Lung (tissue), 12 donors: Measurements from ENCODE around the gene G6PC3. TPM values are rescaled to one million over a fixed set of nuclear protein-coding genes. Genes with fewer than 3 reads are reported as not detected.
A peak's percentile ranks its signal among the peaks of the same experiment; 100 is the strongest.

Experiments
- ATAC-seq: fragments of 200-7000 bp; cut with Tn5 transposase; one replicate; pipeline ENCODE4 v1.9.1; 2020; ENCODE audit warnings: moderate number of reproducible peaks; ENCODE audit not compliant: insufficient read depth, low FRiP score
- DNase-seq, 3 donors: peaks; one replicate each; pipeline ENCODE4 v3.0.0-alpha.2; 2013 to 2017
- H3K27ac ChIP-seq, 2 donors: one replicate each; pipeline ENCODE4 v1.5.1; 2013; ENCODE audit warnings: mild to moderate bottlenecking in 2 of 2, moderate library complexity in 2 of 2, control low read depth in 1 of 2, inconsistent platforms in 1 of 2, low read depth in 1 of 2, low read length in 1 of 2
- H3K27me3 ChIP-seq, 3 donors: one replicate each; pipeline ENCODE4 v1.5.1; 2013; ENCODE audit warnings: low read length in 2 of 3; ENCODE audit not compliant: control insufficient read depth in 3 of 3, insufficient read depth in 3 of 3
- H3K36me3 ChIP-seq, 4 donors: one replicate each; pipeline ENCODE4 v1.5.1; 2013; ENCODE audit warnings: low read length in 4 of 4, mild to moderate bottlenecking in 1 of 4, moderate library complexity in 1 of 4; ENCODE audit not compliant: control insufficient read depth in 4 of 4, insufficient read depth in 4 of 4
- H3K4me1 ChIP-seq, 5 donors: one replicate each; pipeline ENCODE4 v1.5.1; 2013; ENCODE audit warnings: low read length in 5 of 5, mild to moderate bottlenecking in 2 of 5, moderate library complexity in 1 of 5; ENCODE audit not compliant: control insufficient read depth in 5 of 5, insufficient read depth in 5 of 5
- H3K4me3 ChIP-seq: one replicate; pipeline ENCODE4 v1.5.1; 2013; ENCODE audit warnings: mild to moderate bottlenecking, control low read depth, moderate library complexity
- H3K9ac ChIP-seq, 2 donors: one replicate each; pipeline ENCODE4 v1.5.1; 2013; ENCODE audit warnings: low read length in 2 of 2, control low read depth in 1 of 2; ENCODE audit not compliant: insufficient read depth in 1 of 2
- H3K9me3 ChIP-seq, 4 donors: one replicate each; pipeline ENCODE4 v1.5.1; 2013; ENCODE audit warnings: low read length in 3 of 4, mild to moderate bottlenecking in 1 of 4, moderate library complexity in 1 of 4; ENCODE audit not compliant: control insufficient read depth in 4 of 4, insufficient read depth in 3 of 4
- CTCF ChIP-seq: IDR thresholded peaks from 2 replicates; pipeline ENCODE4 v1.5.1; 2012; ENCODE audit warnings: mild to moderate bottlenecking; ENCODE audit errors: control extremely low read depth, extremely low read depth
- WGBS, 2 donors: extraction: QIAGEN DNeasy Blood & Tissue Kit; methylation state at CpG; one replicate each; pipeline ENCODE4 v1.1.7; 2013; 5-methylcytosine and 5-hydroxymethylcytosine counted together
- polyA plus RNA-seq, 2 donors: library from polyadenylated mRNA; stranded (reverse); fragments of 200-250 nt; gene quantifications; one replicate each; pipeline ENCODE4 v1.2.1, GENCODE V29; 2013
- total RNA-seq, 2 donors: library from RNA; depleted of rRNA in 1 of 2; stranded (reverse); fragments of >200 nt in 1 of 2; gene quantifications; one replicate each; pipeline ENCODE4 v1.2.1, GENCODE V29; 2014 to 2021
- donor health status: control.
- donor health status: control.
- donor health status: Bipolar disorder and iron deficiency.
- donor health status: healthy.
- donor health status: DM: yes; HTN: yes; CAD: no.

G6PC3 gene
- total and polyA plus RNA-seq, 4 donors, result 21.2 to 87.4 (median 79.7) TPM

GRCh38 chr17:44085908-44086307 is 15.4 kb downstream of the G6PC3 start:
- WGBS, 2 donors, result 75 to 86% methylated on average over 5 of the region's 5 CpGs

GRCh38 chr17:44086364-44087311 is 16.1 kb downstream of the G6PC3 start:
- DNase-seq (peak; percentile 27 to 58 (median 37)), ATAC-seq (peak; percentile 38)
- 63 to 79% methylated on average over 22 to 23 of the region's 23 CpGs for WGBS, 2 donors
- no peak overlapping the region for H3K4me3 ChIP-seq
- H3K36me3 ChIP-seq, result peaks cover 19 to 59% (median 36%) of the 10 kb centered on the region in 4 donors
- H3K4me1 ChIP-seq, result peaks cover 0 to 16% (median 0%) of the 10 kb centered on the region in 5 donors
- no peaks in the 10 kb centered on the region for H3K27me3 ChIP-seq
- TF ChIP-seq CTCF, result no peak
- peak overlapping the region; percentile 26 to 46 for H3K27ac ChIP-seq
- H3K9me3 ChIP-seq, result no peaks in the 10 kb centered on the region
- no peak overlapping the region for H3K9ac ChIP-seq

More at GRCh38 chr17:44085908-44086307, 15.4 kb downstream of the G6PC3 start:
- Histone ChIP-seq H3K27ac (peak overlapping the region; percentile 26 to 46), H3K9me3 (no peaks in the 10 kb centered on the region), H3K36me3 (peaks cover 13 to 55% (median 33%) of the 10 kb centered on the region in 4 donors), H3K4me1 (peaks cover 0 to 16% (median 0%) of the 10 kb centered on the region in 5 donors), H3K9ac (no peak overlapping the region), H3K4me3 (no peak overlapping the region), H3K27me3 (no peaks in the 10 kb centered on the region)
- TF ChIP-seq CTCF, result no peak
- DNase-seq, result peak; percentile 44 to 50 (median 44)
- ATAC-seq, result no peak

GRCh38 chr17:44087319-44087718 is 16.8 kb downstream of the G6PC3 start:
- H3K27me3 ChIP-seq, result no peaks in the 10 kb centered on the region
- H3K4me3 ChIP-seq, result no peak overlapping the region
- 73 to 81% methylated on average over 7 of the region's 8 CpGs for WGBS, 2 donors
- TF ChIP-seq CTCF, result no peak
- no peak overlapping the region for H3K27ac ChIP-seq
- H3K4me1 ChIP-seq, result peaks cover 0 to 16% (median 0%) of the 10 kb centered on the region in 5 donors
- peaks cover 19 to 60% (median 34%) of the 10 kb centered on the region in 4 donors for H3K36me3 ChIP-seq
- no peak overlapping the region for H3K9ac ChIP-seq
- ATAC-seq, result no peak
- H3K9me3 ChIP-seq, result no peaks in the 10 kb centered on the region
- no peak for DNase-seq
